GM23338 (cell line): ENCODE measurements around the gene NSMCE1.

ENCODE experiments used
- CREB1 ChIP-seq: fragments of 250-450 bp; sonication (Bioruptor Pico); IDR thresholded peaks from 2 replicates; pipeline ENCODE4 v1.5.0; 2020; ENCODE audit warnings: low read depth, mild to moderate bottlenecking, moderate library complexity
- CTCF ChIP-seq, 2 experiments: fragments of 200-600 bp in 1 of 2; sonication (generic) in 1 of 2; conservative IDR thresholded peaks; 2 replicates each; pipeline versions ENCODE4 v1.5.1 to v1.6.1; 2016 to 2017; ENCODE audit warnings: antibody characterized with exemption in 2 of 2, low read depth in 2 of 2, mild to moderate bottlenecking in 2 of 2, moderate library complexity in 1 of 2
- ETS1 ChIP-seq: IDR thresholded peaks from 2 replicates; pipeline ENCODE4 v1.6.1; 2016; ENCODE audit warnings: antibody characterized with exemption
- EZH2 ChIP-seq: fragments of 200-600 bp; sonication (generic); IDR thresholded peaks from one replicate; pipeline ENCODE4 v1.8.0; 2017; ENCODE audit warnings: antibody characterized with exemption, mild to moderate bottlenecking, low read depth; ENCODE audit not compliant: unreplicated experiment
- EZH2phosphoT487 ChIP-seq: fragments of 200-600 bp; sonication (generic); IDR thresholded peaks from one replicate; pipeline ENCODE4 v1.8.1; 2018; ENCODE audit warnings: antibody characterized with exemption; ENCODE audit not compliant: unreplicated experiment
- JUNB ChIP-seq: IDR thresholded peaks from one replicate; pipeline ENCODE4 v1.6.1; 2016; ENCODE audit warnings: antibody characterized with exemption; ENCODE audit not compliant: unreplicated experiment
- NANOG ChIP-seq: IDR thresholded peaks from 2 replicates; pipeline ENCODE4 v1.6.1; 2016; ENCODE audit warnings: antibody characterized with exemption, borderline replicate concordance
- POLR2AphosphoS5 ChIP-seq: IDR thresholded peaks from 2 replicates; pipeline ENCODE4 v1.6.1; 2016; ENCODE audit warnings: antibody characterized with exemption, low read depth
- REST ChIP-seq: IDR thresholded peaks from one replicate; pipeline ENCODE4 v1.6.1; 2018; ENCODE audit warnings: antibody characterized with exemption; ENCODE audit not compliant: unreplicated experiment
- ZNF114 ChIP-seq: fragments of 250-450 bp; sonication (Bioruptor Pico); IDR thresholded peaks from 2 replicates; pipeline ENCODE4 v1.5.0; 2020; ENCODE audit warnings: mild to moderate bottlenecking, moderate library complexity

GRCh38 chr16:27315333-27316037, 46.9 kb upstream of the NSMCE1 start:
- TF ChIP-seq CTCF (conservative IDR thresholded peaks at IDR 0.05; ENCODE audit: low read depth in 2 of 2) (no peak), POLR2AphosphoS5 (no peak), CREB1 (no peak), ZNF114 (CRISPR knock-in tag) (no peak), NANOG (no peak), REST (no peak), EZH2 (no peak), JUNB (no peak), EZH2phosphoT487 (no peak), ETS1 (no peak)
